OCI-LY3 (cell line): ENCODE measurements around the gene DNAJA1.

Experiments
- EZH2phosphoT487 ChIP-seq: fragments of 200-600 bp; shearing (Covaris generic); IDR thresholded peaks from 2 replicates; pipeline ENCODE4 v1.6.1; 2018; ENCODE audit warnings: antibody characterized with exemption, mixed run types, low read depth
- TF ChIP-seq, protein P1 (sequence below): fragments of 200-600, 300-600 bp; sonication (generic); IDR thresholded peaks from 2 replicates; pipeline ENCODE4 v1.5.1; 2014; ENCODE audit warnings: antibody characterized with exemption, low read length, low read depth

GRCh38 chr9:33043671-33044070 is 18.6 kb downstream of the DNAJA1 start:
- TF ChIP-seq, protein P1, sequence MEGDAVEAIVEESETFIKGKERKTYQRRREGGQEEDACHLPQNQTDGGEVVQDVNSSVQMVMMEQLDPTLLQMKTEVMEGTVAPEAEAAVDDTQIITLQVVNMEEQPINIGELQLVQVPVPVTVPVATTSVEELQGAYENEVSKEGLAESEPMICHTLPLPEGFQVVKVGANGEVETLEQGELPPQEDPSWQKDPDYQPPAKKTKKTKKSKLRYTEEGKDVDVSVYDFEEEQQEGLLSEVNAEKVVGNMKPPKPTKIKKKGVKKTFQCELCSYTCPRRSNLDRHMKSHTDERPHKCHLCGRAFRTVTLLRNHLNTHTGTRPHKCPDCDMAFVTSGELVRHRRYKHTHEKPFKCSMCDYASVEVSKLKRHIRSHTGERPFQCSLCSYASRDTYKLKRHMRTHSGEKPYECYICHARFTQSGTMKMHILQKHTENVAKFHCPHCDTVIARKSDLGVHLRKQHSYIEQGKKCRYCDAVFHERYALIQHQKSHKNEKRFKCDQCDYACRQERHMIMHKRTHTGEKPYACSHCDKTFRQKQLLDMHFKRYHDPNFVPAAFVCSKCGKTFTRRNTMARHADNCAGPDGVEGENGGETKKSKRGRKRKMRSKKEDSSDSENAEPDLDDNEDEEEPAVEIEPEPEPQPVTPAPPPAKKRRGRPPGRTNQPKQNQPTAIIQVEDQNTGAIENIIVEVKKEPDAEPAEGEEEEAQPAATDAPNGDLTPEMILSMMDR = no peak
- TF ChIP-seq EZH2phosphoT487 = no peak
